Brain microvascular endothelial cell (primary cell): ENCODE results near the gene KCNQ1.

ENCODE experiments used
- DNase-seq: peaks from one replicate; pipeline ENCODE4 v3.0.0-alpha.2; 2020
- H3K27ac ChIP-seq: fragments of 250-450 bp; sonication (Bioruptor Pico); 2 replicates; pipeline ENCODE4 v1.5.1; 2020; ENCODE audit warnings: mild to moderate bottlenecking, moderate library complexity
- H3K27me3 ChIP-seq: fragments of 250-450 bp; sonication (Bioruptor Pico); replicated peaks from 2 replicates; pipeline ENCODE4 v1.5.1; 2020; ENCODE audit warnings: mild to moderate bottlenecking
- H3K36me3 ChIP-seq: fragments of 250-450 bp; sonication (Bioruptor Pico); replicated peaks from 2 replicates; pipeline ENCODE4 v1.5.1; 2020; ENCODE audit warnings: mild to moderate bottlenecking
- H3K4me3 ChIP-seq: 2 replicates; pipeline ENCODE4 v1.5.1; 2011; ENCODE audit warnings: low read depth, mild to moderate bottlenecking, control low read depth, low read length, moderate library complexity
- in situ Hi-C: cut with HindIII; loops from 2 replicates; pipeline ENCODE4 v1.10.0; 2017; ENCODE audit warnings: low sequenced_read_pairs, low pct_ligation_motif_present
- TF ChIP-seq, protein P1 (sequence below): IDR thresholded peaks from 2 replicates; pipeline ENCODE4 v1.5.1; 2011; ENCODE audit warnings: low read depth, mild to moderate bottlenecking, moderate library complexity, low read length, control low read depth, inconsistent platforms; ENCODE audit errors: missing control alignments

KCNQ1 gene

GRCh38 chr11:2574043-2574552 is 129.3 kb downstream of the KCNQ1 start:
- Histone ChIP-seq H3K4me3 (no peak overlapping the region), H3K36me3 (no peaks in the 10 kb centered on the region), H3K27ac (no peak overlapping the region), H3K27me3 (no peaks in the 10 kb centered on the region)
- in situ Hi-C loops, result no loop called here
- TF ChIP-seq, protein P1, sequence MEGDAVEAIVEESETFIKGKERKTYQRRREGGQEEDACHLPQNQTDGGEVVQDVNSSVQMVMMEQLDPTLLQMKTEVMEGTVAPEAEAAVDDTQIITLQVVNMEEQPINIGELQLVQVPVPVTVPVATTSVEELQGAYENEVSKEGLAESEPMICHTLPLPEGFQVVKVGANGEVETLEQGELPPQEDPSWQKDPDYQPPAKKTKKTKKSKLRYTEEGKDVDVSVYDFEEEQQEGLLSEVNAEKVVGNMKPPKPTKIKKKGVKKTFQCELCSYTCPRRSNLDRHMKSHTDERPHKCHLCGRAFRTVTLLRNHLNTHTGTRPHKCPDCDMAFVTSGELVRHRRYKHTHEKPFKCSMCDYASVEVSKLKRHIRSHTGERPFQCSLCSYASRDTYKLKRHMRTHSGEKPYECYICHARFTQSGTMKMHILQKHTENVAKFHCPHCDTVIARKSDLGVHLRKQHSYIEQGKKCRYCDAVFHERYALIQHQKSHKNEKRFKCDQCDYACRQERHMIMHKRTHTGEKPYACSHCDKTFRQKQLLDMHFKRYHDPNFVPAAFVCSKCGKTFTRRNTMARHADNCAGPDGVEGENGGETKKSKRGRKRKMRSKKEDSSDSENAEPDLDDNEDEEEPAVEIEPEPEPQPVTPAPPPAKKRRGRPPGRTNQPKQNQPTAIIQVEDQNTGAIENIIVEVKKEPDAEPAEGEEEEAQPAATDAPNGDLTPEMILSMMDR, result no peak
- DNase-seq, result no peak

DNA sequence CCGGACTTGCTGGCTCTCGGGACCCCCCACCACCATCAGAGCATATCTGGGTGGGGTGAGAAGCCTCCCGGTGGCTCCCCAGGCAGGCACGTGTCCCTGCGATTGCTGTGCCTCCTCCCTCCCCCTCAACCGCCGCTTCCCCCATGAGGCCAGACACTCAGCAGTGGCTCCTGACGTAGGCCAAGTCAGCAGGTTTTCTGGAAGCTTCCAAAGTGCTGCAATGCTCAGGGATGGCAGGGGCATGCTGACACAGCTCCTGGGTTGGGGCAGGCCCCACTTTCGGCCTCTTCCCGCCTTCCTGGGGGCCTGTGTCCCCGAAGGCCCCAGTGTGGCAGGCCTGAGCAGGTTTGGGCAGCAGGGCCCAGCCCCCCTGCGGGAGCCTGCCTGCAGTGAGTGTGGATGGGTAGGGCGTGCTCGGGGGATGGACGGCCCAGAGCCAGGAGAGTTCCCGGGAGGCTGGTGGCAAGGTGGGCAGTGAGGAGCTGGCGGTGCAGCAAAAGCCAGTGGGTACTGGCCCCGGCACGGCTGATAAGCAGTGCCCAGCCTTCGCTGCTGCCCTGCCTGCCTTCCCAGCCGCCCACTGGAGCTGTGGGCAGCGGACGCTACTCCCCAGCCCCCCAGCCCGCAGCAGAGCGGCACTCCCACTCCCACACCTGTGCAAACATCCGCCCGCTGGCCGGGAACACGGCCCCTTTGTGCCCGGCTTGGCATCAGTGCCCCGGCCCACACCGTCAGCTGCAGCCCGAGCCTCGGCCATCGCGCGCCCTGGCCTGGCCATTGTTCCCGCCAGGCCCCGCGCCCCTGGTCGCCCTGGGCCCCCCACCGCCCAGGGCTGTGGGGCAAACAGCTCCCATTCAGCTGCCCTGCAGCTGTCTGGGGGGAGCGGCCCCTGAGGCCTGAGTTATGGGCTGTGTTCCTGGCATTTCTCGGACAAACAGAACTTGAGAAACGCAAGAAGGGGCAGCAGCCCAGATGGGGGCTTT is 130.0 kb downstream of the KCNQ1 start:
- no peaks in the 10 kb centered on the region for H3K27me3 ChIP-seq
- no peak overlapping the region for H3K4me3 ChIP-seq
- no peaks in the 10 kb centered on the region for H3K36me3 ChIP-seq
- TF ChIP-seq, protein P1, result no peak
- DNase-seq, result no peak
- in situ Hi-C loops, result no loop called here
- H3K27ac ChIP-seq, result no peak overlapping the region

GRCh38 chr11:2575591-2576051 is 130.8 kb downstream of the KCNQ1 start:
- in situ Hi-C loops, result no loop called here
- H3K4me3 ChIP-seq, result no peak overlapping the region
- TF ChIP-seq, protein P1, result no peak
- H3K27ac ChIP-seq, result no peak overlapping the region
- H3K36me3 ChIP-seq, result no peaks in the 10 kb centered on the region
- H3K27me3 ChIP-seq, result no peaks in the 10 kb centered on the region
- no peak for DNase-seq

DNA sequence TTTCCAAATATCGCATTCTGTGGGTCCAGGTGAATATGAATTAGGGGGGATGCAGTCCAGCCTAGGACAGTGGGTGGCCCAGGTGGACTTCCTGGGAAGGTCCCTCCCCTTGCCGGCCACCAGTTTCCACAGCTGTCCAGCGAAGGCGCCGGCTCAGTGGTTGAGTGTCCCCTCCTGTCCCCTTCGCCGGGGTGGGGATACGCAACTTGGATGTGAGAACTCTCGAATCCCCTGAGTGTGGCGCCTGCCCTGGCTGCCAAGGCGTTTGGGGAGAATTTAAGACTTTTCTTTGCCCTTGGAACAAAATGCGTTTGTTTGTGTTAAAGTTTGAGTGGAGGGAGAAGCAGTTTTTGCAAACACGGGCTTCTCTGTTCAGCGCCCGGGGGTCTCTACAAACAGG is 131.3 kb downstream of the KCNQ1 start:
- no peaks in the 10 kb centered on the region for H3K36me3 ChIP-seq
- H3K27me3 ChIP-seq, result no peaks in the 10 kb centered on the region
- no peak overlapping the region for H3K27ac ChIP-seq
- TF ChIP-seq, protein P1, result no peak
- in situ Hi-C loops, result no loop called here
- no peak for DNase-seq
- H3K4me3 ChIP-seq, result no peak overlapping the region

DNA sequence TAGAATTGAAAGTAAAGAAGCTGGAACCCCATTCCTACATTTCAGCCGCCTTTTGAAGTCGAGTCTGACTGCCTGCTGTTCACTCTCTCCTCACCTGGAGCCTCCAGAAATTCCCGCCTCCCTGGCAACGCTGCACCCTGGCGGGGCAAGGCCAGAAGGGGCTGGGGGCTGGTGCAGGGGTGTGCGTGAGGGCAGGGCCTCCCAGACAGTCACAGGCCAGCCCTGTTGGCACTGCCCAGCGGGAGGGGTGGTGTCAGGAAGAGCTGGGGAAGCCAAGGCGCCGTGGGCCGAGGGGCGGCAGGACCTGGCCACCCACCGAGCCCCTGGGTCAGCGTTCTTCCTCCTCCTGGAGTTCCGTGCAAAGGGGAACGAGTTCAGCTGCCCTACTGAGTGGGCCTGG is 131.7 kb downstream of the KCNQ1 start:
- TF ChIP-seq, protein P1, result no peak
- Histone ChIP-seq H3K36me3 (no peaks in the 10 kb centered on the region), H3K4me3 (no peak overlapping the region), H3K27me3 (no peaks in the 10 kb centered on the region), H3K27ac (no peak overlapping the region)
- in situ Hi-C loops, result no loop called here
- DNase-seq, result no peak
